Measurements from ENCODE around the gene IRF2.

Gene IRF2

GRCh38 chr4:184447664-184448063, 26.7 kb downstream of the IRF2 start:
- peak overlapping the region; percentile 79 for H3K4me2 ChIP-seq (ENCODE audit: low read depth, low read length)
- H3K9ac ChIP-seq (ENCODE audit: low read length) = peak overlapping the region; percentile 41; the same call in 1 of the 2 replicates
- no peak for DNase-seq
- peaks cover 77% of the 10 kb centered on the region for H3K4me1 ChIP-seq (ENCODE audit: low read length)
- peak overlapping the region; percentile 86; the same call in 1 of the 2 replicates for H3K27ac ChIP-seq (ENCODE audit: low read length)
- H3K27me3 ChIP-seq (replicated peaks; ENCODE audit: insufficient read depth, low read length) = no peaks in the 10 kb centered on the region
- no peak overlapping the region for H3K4me3 ChIP-seq (ENCODE audit: low read length)
- no peak overlapping the region for H2AFZ ChIP-seq (ENCODE audit: low read length)
- H3K36me3 ChIP-seq (replicated peaks; ENCODE audit: insufficient read depth, low read length) = peaks cover 14% of the 10 kb centered on the region; the same call in 1 of the 2 replicates
- no peaks in the 10 kb centered on the region for H4K20me1 ChIP-seq (ENCODE audit: insufficient read depth, low read length)
- H3K9me2 ChIP-seq (replicated peaks; ENCODE audit: insufficient read depth, low read length) = no peaks in the 10 kb centered on the region
- H3K79me2 ChIP-seq (ENCODE audit: low read length) = peaks cover 97% of the 10 kb centered on the region
- H3K9me3 ChIP-seq (replicated peaks; ENCODE audit: insufficient read depth, low read length) = no peaks in the 10 kb centered on the region
- H3F3A ChIP-seq (ENCODE audit: insufficient read depth, low read length) = peaks cover 32% of the 10 kb centered on the region
- no peak for TF ChIP-seq CTCF (IDR thresholded peaks at IDR 0.05; ENCODE audit: low read length)
- no peak for TF ChIP-seq EZH2phosphoT487 (IDR thresholded peaks at IDR 0.05; ENCODE audit: low read length)
- TF ChIP-seq EZH2 (optimal IDR thresholded peaks at IDR 0.05; ENCODE audit: low read depth, low read length) = no peak

- Histone ChIP-seq H3K4me2 (ENCODE audit: low read depth, low read length) (peak overlapping the region; percentile 16; the same call in 1 of the 2 replicates), H3K4me1 (ENCODE audit: low read length) (peaks cover 66% of the 10 kb centered on the region), H3K36me3 (replicated peaks; ENCODE audit: insufficient read depth, low read length) (peaks cover 9% of the 10 kb centered on the region; the same call in 1 of the 2 replicates), H3F3A (ENCODE audit: insufficient read depth, low read length) (peaks cover 32% of the 10 kb centered on the region), H2AFZ (ENCODE audit: low read length) (no peak overlapping the region), H3K4me3 (ENCODE audit: low read length) (no peak overlapping the region), H4K20me1 (ENCODE audit: insufficient read depth, low read length) (no peaks in the 10 kb centered on the region), H3K79me2 (ENCODE audit: low read length) (peaks cover 97% of the 10 kb centered on the region), H3K27ac (ENCODE audit: low read length) (peak overlapping the region; percentile 43; the same call in 1 of the 2 replicates), H3K27me3 (replicated peaks; ENCODE audit: insufficient read depth, low read length) (no peaks in the 10 kb centered on the region), H3K9me2 (replicated peaks; ENCODE audit: insufficient read depth, low read length) (no peaks in the 10 kb centered on the region), H3K9ac (ENCODE audit: low read length) (no peak overlapping the region), H3K9me3 (replicated peaks; ENCODE audit: insufficient read depth, low read length) (no peaks in the 10 kb centered on the region)
- TF ChIP-seq EZH2 (optimal IDR thresholded peaks at IDR 0.05; ENCODE audit: low read depth, low read length) (no peak), EZH2phosphoT487 (IDR thresholded peaks at IDR 0.05; ENCODE audit: low read length) (no peak), CTCF (IDR thresholded peaks at IDR 0.05; ENCODE audit: low read length) (no peak)
- peak; percentile 54 for DNase-seq
These were observed 28.2 kb downstream of the IRF2 start for GRCh38 chr4:184446132-184446658.

GRCh38 chr4:184444953-184445309, 29.4 kb downstream of the IRF2 start:
- no peak overlapping the region for H2AFZ ChIP-seq (ENCODE audit: low read length)
- no peaks in the 10 kb centered on the region for H3K9me3 ChIP-seq (replicated peaks; ENCODE audit: insufficient read depth, low read length)
- DNase-seq = no peak
- H3F3A ChIP-seq (ENCODE audit: insufficient read depth, low read length) = peaks cover 28% of the 10 kb centered on the region
- H3K4me2 ChIP-seq (ENCODE audit: low read depth, low read length) = no peak overlapping the region
- H3K9ac ChIP-seq (ENCODE audit: low read length) = no peak overlapping the region
- no peak overlapping the region for H3K27ac ChIP-seq (ENCODE audit: low read length)
- H3K4me3 ChIP-seq (ENCODE audit: low read length) = no peak overlapping the region
- peaks cover 97% of the 10 kb centered on the region for H3K79me2 ChIP-seq (ENCODE audit: low read length)
- H3K4me1 ChIP-seq (ENCODE audit: low read length) = peaks cover 57% of the 10 kb centered on the region
- H3K9me2 ChIP-seq (replicated peaks; ENCODE audit: insufficient read depth, low read length) = no peaks in the 10 kb centered on the region
- H3K36me3 ChIP-seq (replicated peaks; ENCODE audit: insufficient read depth, low read length) = peaks cover 9% of the 10 kb centered on the region; the same call in 1 of the 2 replicates
- TF ChIP-seq CTCF (IDR thresholded peaks at IDR 0.05; ENCODE audit: low read length) (no peak), EZH2phosphoT487 (IDR thresholded peaks at IDR 0.05; ENCODE audit: low read length) (no peak), EZH2 (optimal IDR thresholded peaks at IDR 0.05; ENCODE audit: low read depth, low read length) (no peak)
- H3K27me3 ChIP-seq (replicated peaks; ENCODE audit: insufficient read depth, low read length) = no peaks in the 10 kb centered on the region
- H4K20me1 ChIP-seq (ENCODE audit: insufficient read depth, low read length) = no peaks in the 10 kb centered on the region
